Activated T-helper 9 cell treated with anti-CD3 and anti-CD28 coated beads, Interleukin-2, amount 50 U/mL, for 16 hours (primary cell): ENCODE data around the gene FANCD2.
"Not testable (repeated sequence)": the region's sequence is repeated elsewhere in the genome, so short reads cannot be mapped to it uniquely, and the experiment has no call there.

Experiments used
- DNase-seq: peaks from one replicate; pipeline ENCODE4 v3.0.0-alpha.2; 2020; ENCODE audit warnings: low read depth

The FANCD2 gene

DNA sequence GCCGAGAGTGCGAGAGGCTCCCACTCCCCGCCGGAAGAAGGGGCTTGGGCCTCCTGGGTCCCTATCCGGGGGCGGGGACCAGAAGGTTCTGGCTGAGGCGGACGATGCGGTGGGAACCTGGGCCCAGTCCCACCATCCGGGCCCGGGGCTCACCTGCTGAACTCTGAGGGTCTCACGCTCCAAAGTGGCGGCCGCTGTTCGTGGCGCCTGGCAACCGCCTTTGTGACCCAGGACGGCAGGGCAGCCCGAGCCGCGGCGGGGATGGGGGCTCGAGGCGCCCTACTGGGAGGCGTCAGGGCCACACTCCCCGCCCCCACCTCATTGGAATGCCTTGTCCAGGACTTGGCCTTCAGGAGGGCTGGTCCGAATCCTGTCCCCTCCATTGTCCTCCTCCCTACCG lies 81.9 kb downstream of the FANCD2 start, which contains the start of gene FANCD2OS:
Gene FANCD2OS (minus strand): TSS at position 165 of the 400 bp plus-strand sequence. CDS start 3,481 bp downstream, outside the sequence.
- no peak for DNase-seq

- peak; percentile 90 for DNase-seq
These were observed 89.3 kb downstream of the FANCD2 start, which contains the start of gene BRK1 for GRCh38 chr3:10115326-10116137. Gene BRK1, plus strand, starts transcription at chr3:10115675. Its CDS starts 27 bp downstream, at chr3:10115702.

DNA sequence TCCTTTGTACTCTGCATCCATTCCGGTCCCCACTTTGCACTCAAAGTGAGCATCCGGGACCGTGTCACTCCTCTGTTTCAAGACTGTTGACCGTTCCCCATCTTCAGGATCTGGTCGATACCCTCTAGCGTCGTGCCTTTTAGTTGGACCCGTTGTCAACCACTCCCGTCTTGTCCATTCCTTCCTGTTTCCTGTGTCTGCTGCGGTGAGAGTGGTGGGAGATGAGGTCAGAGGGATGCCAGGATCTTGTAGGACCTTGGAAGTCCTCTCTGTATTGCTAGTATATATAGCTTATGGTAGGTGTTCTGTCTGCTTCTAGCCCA lies 89.9 kb downstream of the FANCD2 start:
- DNase-seq = no peak

DNA sequence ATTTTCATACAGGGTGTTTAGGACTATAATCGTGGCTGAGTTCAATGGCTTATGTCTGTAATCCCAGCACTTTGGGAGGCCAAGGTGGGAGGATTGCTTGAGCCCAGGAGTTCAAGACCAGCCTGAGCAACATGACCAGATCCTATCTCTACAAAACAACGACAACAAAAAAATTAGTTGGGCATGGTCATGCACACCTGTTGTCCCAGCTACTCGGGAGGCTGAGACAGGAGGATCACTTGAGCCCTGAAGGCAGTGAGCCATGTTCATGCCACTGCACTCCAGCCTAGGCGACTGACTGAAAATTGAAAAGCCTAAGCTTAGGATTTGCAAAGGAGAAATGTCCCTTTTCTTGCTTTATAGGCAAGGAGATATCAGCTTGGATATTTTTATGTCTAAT lies 90.7 kb downstream of the FANCD2 start:
- no peak for DNase-seq

DNA sequence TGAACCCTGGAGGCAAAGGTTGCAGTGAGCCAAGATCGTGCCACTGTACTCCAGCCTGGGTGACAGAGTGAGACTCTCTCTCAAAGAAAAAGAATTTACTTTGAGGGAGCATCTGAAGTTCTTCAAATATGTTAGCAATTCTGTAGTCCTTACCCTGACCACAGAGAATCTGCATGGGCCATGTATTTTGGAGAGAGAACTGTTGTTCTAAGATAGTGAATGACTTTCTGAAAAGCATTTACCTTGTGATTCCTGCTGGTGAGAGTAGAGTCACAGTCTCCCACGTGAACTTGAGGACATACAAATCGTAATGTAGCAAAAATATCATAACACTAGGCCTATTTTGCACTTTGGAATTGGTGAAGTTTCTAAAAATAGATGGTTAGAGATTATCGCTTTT lies 93.1 kb downstream of the FANCD2 start:
- DNase-seq = no peak

GRCh38 chr3:10121064-10121463 lies 94.8 kb downstream of the FANCD2 start:
- DNase-seq = no peak

- no peak for DNase-seq
These were observed 96.5 kb downstream of the FANCD2 start for GRCh38 chr3:10122724-10123123.

DNA sequence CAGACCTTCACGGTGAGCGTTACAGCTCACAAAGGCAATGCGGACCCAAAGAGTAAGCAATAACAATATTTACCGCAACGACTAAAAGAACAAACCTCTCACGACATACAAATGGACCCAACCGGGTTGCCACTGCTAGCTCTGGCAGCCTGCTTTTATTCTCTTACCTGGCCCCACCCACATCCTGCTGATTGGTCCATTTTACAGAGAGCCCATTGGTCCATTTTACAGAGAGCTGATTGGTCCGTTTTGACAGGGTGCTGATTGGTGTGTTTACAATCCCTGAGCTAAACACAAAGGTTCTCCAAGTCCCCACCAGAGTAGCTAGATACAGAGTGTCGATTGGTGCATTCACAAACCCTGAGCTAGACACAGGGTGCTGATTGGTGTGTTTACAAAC lies 109.6 kb downstream of the FANCD2 start:
- DNase-seq = not testable (repeated sequence)

DNA sequence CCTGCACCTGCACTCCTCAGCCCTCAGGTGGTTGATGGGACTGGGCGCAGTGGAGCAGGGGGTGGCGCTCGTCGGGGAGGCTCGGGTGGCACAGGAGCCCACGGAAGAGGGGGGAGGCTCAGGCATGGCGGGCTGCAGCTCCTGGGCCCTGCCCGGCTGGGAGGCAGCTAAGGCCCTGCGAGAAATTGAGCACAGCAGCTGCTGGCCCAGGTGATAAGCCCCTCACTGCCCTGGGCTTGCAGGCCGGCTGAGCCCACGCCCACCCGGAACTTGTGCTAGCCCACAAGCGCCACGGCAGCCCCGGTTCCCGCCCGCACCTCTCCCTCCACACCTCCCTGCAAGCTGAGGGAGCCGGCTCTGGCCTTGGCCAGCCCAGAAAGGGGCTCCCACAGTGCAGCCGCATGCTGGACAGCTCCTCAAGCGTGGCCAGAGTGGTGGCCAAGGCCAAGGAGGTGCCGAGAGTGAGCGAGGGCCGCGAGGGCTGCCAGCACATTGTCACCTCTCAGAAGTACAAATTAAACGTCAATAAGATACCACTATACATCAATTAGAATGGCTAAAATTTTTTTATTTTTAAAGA lies 110.3 kb downstream of the FANCD2 start:
- DNase-seq = no peak

DNA sequence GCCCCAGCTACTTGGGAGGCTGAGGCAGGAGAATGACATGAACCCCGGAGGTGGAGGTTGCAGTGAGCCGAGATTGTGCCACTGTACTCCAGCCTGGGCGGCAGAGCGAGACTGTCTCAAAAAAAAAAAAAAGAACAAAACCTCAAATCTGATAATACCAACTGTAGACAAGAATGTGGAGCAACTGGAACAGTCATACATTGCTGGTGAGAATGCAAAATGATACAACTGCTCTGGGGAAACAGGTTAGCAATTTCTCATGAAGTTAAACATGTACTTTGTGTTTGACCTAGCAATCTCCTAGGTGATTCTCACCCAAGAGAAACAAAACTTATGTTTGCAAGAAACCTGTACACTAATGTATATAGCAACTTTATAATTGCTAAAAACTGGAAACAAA lies 110.9 kb downstream of the FANCD2 start:
- no peak for DNase-seq

DNA sequence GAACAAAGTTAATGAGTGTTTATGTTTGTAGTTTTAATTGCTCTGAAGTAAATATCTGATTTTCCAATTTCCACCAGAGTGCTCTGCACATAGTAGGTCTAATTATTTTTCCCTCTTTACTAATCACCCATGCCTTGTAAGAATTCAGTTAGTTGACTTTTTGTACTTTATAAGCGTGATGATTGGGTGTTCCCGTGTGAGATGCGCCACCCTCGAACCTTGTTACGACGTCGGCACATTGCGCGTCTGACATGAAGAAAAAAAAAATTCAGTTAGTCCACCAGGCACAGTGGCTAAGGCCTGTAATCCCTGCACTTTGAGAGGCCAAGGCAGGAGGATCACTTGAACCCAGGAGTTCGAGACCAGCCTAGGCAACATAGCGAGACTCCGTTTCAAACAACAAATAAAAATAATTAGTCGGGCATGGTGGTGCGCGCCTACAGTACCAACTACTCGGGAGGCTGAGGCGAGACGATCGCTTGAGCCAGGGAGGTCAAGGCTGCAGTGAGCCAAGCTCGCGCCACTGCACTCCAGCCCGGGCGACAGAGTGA lies 114.8 kb downstream of the FANCD2 start:
- DNase-seq = no peak

- no peak for DNase-seq
These were observed 116.7 kb downstream of the FANCD2 start for GRCh38 chr3:10142707-10143560.

DNA sequence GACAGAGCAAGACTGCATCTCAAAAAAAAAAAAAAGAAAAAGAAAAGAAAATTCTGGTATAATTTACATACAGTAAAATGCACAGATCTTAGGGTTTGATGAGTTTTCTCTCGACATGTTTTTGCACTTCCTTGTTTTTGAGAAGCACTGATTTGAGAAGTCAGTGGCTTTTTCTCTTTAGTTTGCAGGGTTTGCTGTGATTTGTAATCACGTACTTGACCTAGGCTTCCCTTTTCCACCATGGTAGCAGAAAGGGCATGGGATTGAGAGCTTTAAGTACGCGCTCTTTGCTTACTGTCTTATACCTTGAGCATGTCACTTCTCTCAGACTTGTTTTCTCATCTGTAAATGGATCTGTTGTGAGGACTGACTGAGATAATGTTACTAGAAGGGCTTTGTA lies 119.4 kb downstream of the FANCD2 start:
- no peak for DNase-seq

DNA sequence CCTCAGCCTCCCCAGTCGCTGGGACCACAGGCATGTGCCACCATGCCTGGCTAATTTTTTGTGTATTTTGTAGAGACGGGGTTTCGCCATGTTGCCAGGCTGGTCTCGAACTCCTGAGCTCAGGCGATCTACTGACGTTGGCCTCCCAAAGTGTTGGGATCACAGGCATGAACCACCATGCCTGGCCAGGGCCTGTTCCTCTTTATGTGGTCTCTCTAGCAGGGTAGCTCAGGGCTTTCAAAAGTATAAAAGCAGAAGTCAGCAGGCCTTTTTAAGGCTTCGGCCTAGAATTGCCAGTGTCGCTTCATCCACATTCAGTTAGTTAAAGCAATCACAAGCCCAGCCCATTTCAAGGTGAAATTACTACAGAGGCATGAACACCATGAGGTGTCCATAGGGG lies 123.0 kb downstream of the FANCD2 start:
- DNase-seq = no peak

- no peak for DNase-seq
These were observed 124.8 kb downstream of the FANCD2 start for GRCh38 chr3:10150987-10151386.
